SHP77 (cell line): Measurements from ENCODE around the gene ZNRF1.

Experiments used
- DNase-seq, 2 experiments: peaks; one replicate each; lab custom pipeline; 2025; lab: John Stamatoyannopoulos, UW

ZNRF1 gene

DNA sequence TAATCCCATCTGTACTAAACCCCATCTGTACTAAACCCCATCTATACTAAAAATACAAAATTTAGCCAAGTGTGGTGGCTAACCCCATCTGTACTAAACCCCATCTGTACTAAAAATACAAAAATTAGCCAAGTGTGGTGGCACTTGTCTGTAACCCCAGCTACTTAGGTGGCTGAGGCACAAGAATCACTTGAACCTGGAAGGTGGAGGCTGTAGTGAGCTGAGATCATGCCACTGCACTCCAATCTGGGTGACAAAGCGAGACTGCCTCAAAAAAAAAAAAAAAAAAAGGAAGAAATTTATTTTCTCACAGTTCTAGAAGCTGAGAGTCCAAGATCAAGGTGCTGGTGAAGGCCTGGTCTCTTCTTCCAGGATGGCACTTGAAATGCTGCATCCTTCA lies 161.6 kb downstream of the ZNRF1 start:
- DNase-seq: no peak
